H1 (cell line): ENCODE measurements around the gene TRIM39. TPM values are rescaled to one million over a fixed set of nuclear protein-coding genes. Genes with fewer than 3 reads are reported as not detected.

Source experiments
- CTCF ChIA-PET: fragments of 300-600 bp; sonication (Branson Sonifier 250); formaldehyde crosslinking; loops from one replicate; lab custom pipeline; 2021; ENCODE audit not compliant: partially characterized antibody; lab: Charles Lee
- POLR2A ChIA-PET: fragments of 300-600 bp; sonication (Branson Sonifier 250); formaldehyde crosslinking; loops from one replicate; lab custom pipeline; 2021; ENCODE audit warnings: inconsistent platforms; ENCODE audit not compliant: partially characterized antibody; lab: Charles Lee
- DNase-seq, 2 experiments: peaks; one replicate each; pipeline versions ENCODE4 v3.0.0 to v3.0.0-alpha.2; 2010 to 2022; ENCODE audit warnings: low spot score in 2 of 2, low read depth in 1 of 2, mixed read lengths in 1 of 2
- FAIRE-seq: peaks from 2 replicates; lab custom pipeline; 2011; peaks lifted over from hg19 to GRCh38; lab: Jason Lieb, UNC
- H2AFZ ChIP-seq: 2 replicates; pipeline ENCODE4 v1.8.1; 2012; ENCODE audit warnings: low read length, inconsistent platforms
- H2AK5ac ChIP-seq: 2 replicates; pipeline ENCODE4 v1.6.1; 2013; ENCODE audit warnings: low read depth, low read length
- H2BK120ac ChIP-seq: replicated peaks from 2 replicates; pipeline ENCODE3; 2013; ENCODE audit warnings: low read depth, low read length, inconsistent platforms
- H2BK12ac ChIP-seq: 2 replicates; pipeline ENCODE4 v1.6.1; 2013; ENCODE audit warnings: low read depth, low read length
- H2BK15ac ChIP-seq: 2 replicates; pipeline ENCODE4 v1.6.1; 2013; ENCODE audit warnings: low read length
- H2BK20ac ChIP-seq: 2 replicates; pipeline ENCODE4 v1.6.1; 2013; ENCODE audit warnings: low read length
- H2BK5ac ChIP-seq: 2 replicates; pipeline ENCODE4 v1.6.1; 2013; ENCODE audit warnings: low read depth, low read length
- H3K14ac ChIP-seq: 2 replicates; pipeline ENCODE4 v1.6.1; 2013; ENCODE audit warnings: inconsistent platforms; ENCODE audit not compliant: insufficient read length
- H3K18ac ChIP-seq: 2 replicates; pipeline ENCODE4 v1.6.1; 2013; ENCODE audit warnings: low read length; ENCODE audit errors: extremely low read depth
- H3K23ac ChIP-seq: 2 replicates; pipeline ENCODE4 v1.6.1; 2013; ENCODE audit warnings: inconsistent platforms; ENCODE audit not compliant: insufficient read length
- H3K23me2 ChIP-seq: 2 replicates; pipeline ENCODE4 v1.6.1; 2013; ENCODE audit warnings: low read depth, low read length
- H3K27ac ChIP-seq: 2 replicates; pipeline ENCODE4 v1.6.1; 2011; ENCODE audit warnings: low read depth, low read length, inconsistent platforms
- H3K27me3 ChIP-seq, 4 experiments: replicated peaks in 1 of 4; 1 replicate in 1 of 4; 2 replicates in 3 of 4; pipeline versions ENCODE4 v1.6.1 to v1.8.1; 2011 to 2013; ENCODE audit warnings: low read length in 3 of 4, mild to moderate bottlenecking in 3 of 4, inconsistent platforms in 2 of 4, mixed read lengths in 2 of 4, moderate library complexity in 1 of 4; ENCODE audit not compliant: control insufficient read depth in 3 of 4, insufficient read depth in 3 of 4; ENCODE audit errors: extremely low read depth in 1 of 4
- H3K36me3 ChIP-seq, 4 experiments: 2 replicates each; pipeline versions ENCODE4 v1.6.1 to v1.8.1; 2011 to 2013; ENCODE audit warnings: mild to moderate bottlenecking in 4 of 4, low read length in 3 of 4, moderate library complexity in 2 of 4, control low read depth in 1 of 4, inconsistent platforms in 1 of 4; ENCODE audit not compliant: insufficient read depth in 4 of 4, control insufficient read depth in 2 of 4
- H3K4ac ChIP-seq: replicated peaks from 2 replicates; pipeline ENCODE3; 2013; ENCODE audit warnings: low read length, low read depth, mixed read lengths, inconsistent platforms; ENCODE audit not compliant: insufficient read length
- H3K4me1 ChIP-seq, 4 experiments: replicated peaks in 1 of 4; 1 replicate in 1 of 4; 2 replicates in 3 of 4; pipeline versions ENCODE4 v1.6.1 to v1.8.1; 2011 to 2013; ENCODE audit warnings: low read length in 3 of 4, inconsistent platforms in 2 of 4, mixed read lengths in 1 of 4; ENCODE audit not compliant: insufficient read depth in 4 of 4, control insufficient read depth in 3 of 4
- H3K4me2 ChIP-seq, 2 experiments: 2 replicates each; pipeline versions ENCODE4 v1.6.1 to v1.8.1; 2011 to 2013; ENCODE audit warnings: low read depth in 2 of 2, low read length in 2 of 2, control low read depth in 1 of 2, inconsistent platforms in 1 of 2, mild to moderate bottlenecking in 1 of 2; ENCODE audit not compliant: insufficient read depth in 1 of 2
- H3K4me3 ChIP-seq, 4 experiments: fragments of 200-600, 300-600 bp in 1 of 4; sonication (generic), shearing (Covaris generic), sonication (Bioruptor Twin) in 1 of 4; 2 replicates each; pipeline versions ENCODE4 v1.5.1 to v1.8.1; 2011 to 2016; ENCODE audit warnings: low read length in 4 of 4, low read depth in 3 of 4, control low read depth in 2 of 4, inconsistent platforms in 2 of 4, mild to moderate bottlenecking in 2 of 4, mixed read lengths in 1 of 4, moderate library complexity in 1 of 4; ENCODE audit not compliant: insufficient read depth in 2 of 4; ENCODE audit errors: extremely low read depth in 1 of 4
- H3K56ac ChIP-seq: replicated peaks from 2 replicates; pipeline ENCODE3; 2013; ENCODE audit warnings: low read depth, mild to moderate bottlenecking, mixed read lengths, low read length, inconsistent platforms; ENCODE audit not compliant: insufficient read length
- H3K79me1 ChIP-seq: 2 replicates; pipeline ENCODE4 v1.6.1; 2013; ENCODE audit warnings: low read depth, low read length, control low read depth
- H3K79me2 ChIP-seq, 2 experiments: 2 replicates each; pipeline versions ENCODE4 v1.6.1 to v1.8.1; 2012 to 2013; ENCODE audit warnings: low read length in 2 of 2, mild to moderate bottlenecking in 2 of 2, inconsistent platforms in 1 of 2; ENCODE audit not compliant: insufficient read depth in 2 of 2, control insufficient read depth in 1 of 2
- H3K9ac ChIP-seq, 4 experiments: replicated peaks in 1 of 4; 1 replicate in 1 of 4; 2 replicates in 3 of 4; pipeline versions ENCODE4 v1.6.1 to v1.8.1; 2011 to 2013; ENCODE audit warnings: low read depth in 3 of 4, low read length in 3 of 4, control low read depth in 2 of 4, mild to moderate bottlenecking in 2 of 4, moderate library complexity in 2 of 4, inconsistent platforms in 1 of 4; ENCODE audit errors: extremely low read depth in 1 of 4
- H3K9me3 ChIP-seq, 2 experiments: 2 replicates each; pipeline versions ENCODE4 v1.6.1 to v1.8.1; 2012 to 2013; ENCODE audit warnings: mild to moderate bottlenecking in 2 of 2, moderate library complexity in 2 of 2, control low read depth in 1 of 2, inconsistent platforms in 1 of 2, low read depth in 1 of 2, low read length in 1 of 2, mixed read lengths in 1 of 2; ENCODE audit not compliant: insufficient read depth in 2 of 2
- H4K20me1 ChIP-seq, 2 experiments: replicated peaks in 1 of 2; 2 replicates each; pipeline versions ENCODE3 to v1.8.1; 2011 to 2013; ENCODE audit warnings: inconsistent platforms in 2 of 2, low read length in 2 of 2, mild to moderate bottlenecking in 1 of 2; ENCODE audit not compliant: insufficient read depth in 2 of 2, control insufficient read depth in 1 of 2
- H4K5ac ChIP-seq: 2 replicates; pipeline ENCODE4 v1.6.1; 2013; ENCODE audit warnings: low read length, low read depth, mixed read lengths, inconsistent platforms; ENCODE audit not compliant: insufficient read length
- H4K8ac ChIP-seq: 2 replicates; pipeline ENCODE4 v1.8.0; 2013; ENCODE audit warnings: mild to moderate bottlenecking, moderate library complexity, low read length, inconsistent platforms; ENCODE audit not compliant: insufficient read depth; ENCODE audit errors: extremely low read depth
- H4K91ac ChIP-seq: replicated peaks from 2 replicates; pipeline ENCODE3; 2013; ENCODE audit warnings: low read length, mixed read lengths, inconsistent platforms; ENCODE audit not compliant: insufficient read length
- SP1 ChIP-seq: IDR thresholded peaks from 2 replicates; pipeline ENCODE4 v1.6.1; 2011; ENCODE audit warnings: low read depth, low read length
- WGBS, 2 experiments: shearing (Covaris generic) in 1 of 2; methylation state at CpG; one replicate each; pipeline versions ENCODE4 v1.1.6 to v1.1.7; 2013 to 2015; ENCODE audit warnings: low lambda C conversion rate in 2 of 2, mixed read lengths in 2 of 2, inconsistent platforms in 1 of 2, low coverage in 1 of 2, missing lambda C conversion rate in 1 of 2; ENCODE audit not compliant: insufficient replicate concordance in 2 of 2, insufficient coverage in 1 of 2, insufficient read length in 1 of 2; ENCODE audit errors: extremely low coverage in 1 of 2, missing lambda C conversion rate in 1 of 2; 5-methylcytosine and 5-hydroxymethylcytosine counted together
- polyA plus RNA-seq, 7 experiments: library from polyadenylated mRNA; depleted of rRNA in 3 of 7; stranded (reverse) in 5 of 7; unstranded in 2 of 7; fragments of >200 nt in 5 of 7; fragments of 200-250 nt in 2 of 7; gene quantifications; 1 replicate in 5 of 7; 2 replicates in 1 of 7; 4 replicates in 1 of 7; pipeline versions ENCODE4 v1.2.1 to v1.2.3, GENCODE V29; 2011 to 2013; ENCODE audit warnings: missing spikeins in 2 of 7, mixed read lengths in 2 of 7
- total RNA-seq: library from RNA; stranded (reverse); fragmentation: NEBNext Ultra II Directional; extraction: Animal tissue kit (Norgen Biotek cat#: 25700); gene quantifications from 2 replicates; pipeline ENCODE4 v1.2.1, GENCODE V29; 2021

TRIM39 gene
- total and polyA plus RNA-seq, 2 of the 8 experiments (the other 6 are each of a cell fraction or from before 2014, with no cell fraction given): 7.3 to 26.1 TPM

GRCh38 chr6:30315156-30315555, 11.6 kb upstream of the TRIM39 start:
- WGBS, 2 experiments: 89% methylated on average over 3 of the region's 3 CpGs; no CpG with 5 or more reads in 1 of the 2 experiments

More at GRCh38 chr6:30315156-30315555, 11.6 kb upstream of the TRIM39 start:
- H3K56ac ChIP-seq: no peak overlapping the region
- H3K4me2 ChIP-seq: no peak overlapping the region
- peaks cover 8% of the 10 kb centered on the region; the same call in 1 of the 2 replicates for H3K79me1 ChIP-seq
- H3K9ac ChIP-seq: no peak overlapping the region
- peaks cover 19 to 99% of the 10 kb centered on the region in 2 experiments for H3K79me2 ChIP-seq
- no peak overlapping the region for H4K91ac ChIP-seq
- H2AFZ ChIP-seq: no peak overlapping the region
- H2BK20ac ChIP-seq: no peak overlapping the region
- H3K4me3 ChIP-seq: no peak overlapping the region
- no peaks in the 10 kb centered on the region for H3K27me3 ChIP-seq
- no peak for TF ChIP-seq SP1
- TF ChIP-seq, all 59 proteins: peak for 0
- FAIRE-seq (no peak), DNase-seq (no peak)
- H3K4me1 ChIP-seq: peaks cover 4 to 20% (median 10%) of the 10 kb centered on the region in 4 experiments
- H4K5ac ChIP-seq: no peak overlapping the region
- H2AK5ac ChIP-seq: no peak overlapping the region
- no peak overlapping the region for H2BK120ac ChIP-seq
- H3K14ac ChIP-seq: no peak overlapping the region
- H3K9me3 ChIP-seq: no peaks in the 10 kb centered on the region
- H3K27ac ChIP-seq: no peak overlapping the region
- no peak overlapping the region for H3K4ac ChIP-seq
- H3K23me2 ChIP-seq: no peaks in the 10 kb centered on the region; the same call in 1 of the 2 replicates
- no peak overlapping the region for H2BK5ac ChIP-seq
- no peak overlapping the region for H3K23ac ChIP-seq
- ChIA-PET CTCF (interaction anchor here (0.7 to 1.6 kb wide), 3 partner anchors 11 to 226 kb away, joined by 3 to 6 read pairs (median 3); no protein-coding TSS in a partner anchor), POLR2A (interaction anchor here (2.2 to 10.3 kb wide), 2 partner anchors 9 to 19 kb away, joined by 5 to 92 read pairs; partner anchors contain the start of gene TRIM39)
- H3K18ac ChIP-seq: no peak overlapping the region
- H4K8ac ChIP-seq: no peak overlapping the region
- no peak overlapping the region for H2BK15ac ChIP-seq
- no peak overlapping the region for H2BK12ac ChIP-seq
- peaks cover 0 to 24% (median 14%) of the 10 kb centered on the region in 4 experiments; a peak in 6 of 8 replicates for H3K36me3 ChIP-seq
- H4K20me1 ChIP-seq: peaks cover 10 to 25% of the 10 kb centered on the region in 2 experiments
